Heart left ventricle (tissue), 16 donors: Measurements from ENCODE around the gene PEX6. TPM values are rescaled to one million over a fixed set of nuclear protein-coding genes. Genes with fewer than 3 reads are reported as not detected.
A peak's percentile ranks its signal among the peaks of the same experiment; 100 is the strongest.

Experiments
- ATAC-seq, 4 donors: fragments of 200-7000 bp; cut with Tn5 transposase; one replicate each; pipeline ENCODE4 v1.9.1; 2020 to 2022; ENCODE audit warnings: moderate library complexity in 4 of 4, mild to moderate bottlenecking in 3 of 4, moderate number of reproducible peaks in 1 of 4
- DNase-seq, 5 donors: peaks; one replicate each; pipeline ENCODE4 v3.0.0-alpha.2; 2020
- H3K27ac ChIP-seq, 12 donors: fragments of 200-600 bp; sonication (generic) in 4 of 12; one replicate each; pipeline versions ENCODE4 v1.5.0 to v1.8.0; 2016 to 2022; ENCODE audit warnings: mild to moderate bottlenecking in 2 of 12
- H3K27me3 ChIP-seq, 9 donors: fragments of 200-600 bp; sonication (generic) in 2 of 9; one replicate each; pipeline versions ENCODE4 v1.5.1 to v1.8.0; 2016 to 2022; ENCODE audit warnings: mild to moderate bottlenecking in 3 of 9
- H3K36me3 ChIP-seq, 9 donors: fragments of 200-600 bp; sonication (generic) in 2 of 9; one replicate each; pipeline versions ENCODE4 v1.5.0 to v1.8.0; 2018 to 2022; ENCODE audit warnings: mild to moderate bottlenecking in 2 of 9
- H3K4me1 ChIP-seq, 12 donors: fragments of 200-600 bp; sonication (generic) in 4 of 12; one replicate each; pipeline versions ENCODE4 v1.5.0 to v1.8.0; 2016 to 2022; ENCODE audit warnings: mild to moderate bottlenecking in 3 of 12
- H3K4me3 ChIP-seq, 12 donors: fragments of 200-600 bp; sonication (generic) in 4 of 12; one replicate each; pipeline versions ENCODE4 v1.5.0 to v1.8.0; 2017 to 2022; ENCODE audit warnings: mild to moderate bottlenecking in 9 of 12, moderate library complexity in 4 of 12
- H3K9me3 ChIP-seq, 12 donors: fragments of 200-600 bp; sonication (generic) in 4 of 12; one replicate each; pipeline versions ENCODE4 v1.5.0 to v1.8.0; 2016 to 2022; ENCODE audit warnings: mild to moderate bottlenecking in 1 of 12
- POLR2A ChIP-seq, 2 donors: fragments of 450-650 bp; IDR thresholded peaks; one replicate each; pipeline ENCODE4 v1.6.1; 2017; ENCODE audit warnings: antibody characterized with exemption in 2 of 2, mild to moderate bottlenecking in 2 of 2, moderate library complexity in 2 of 2
- WGBS, 4 donors: extraction: QIAGEN DNeasy Blood & Tissue Kit in 2 of 4; methylation state at CpG; one replicate each; pipeline versions ENCODE4 v1.1.5 to v1.1.7; 2013 to 2018; 5-methylcytosine and 5-hydroxymethylcytosine counted together
- intact Hi-C, 10 donors: fragments of 100-400 bp; cut with DNase I; formaldehyde crosslinking; loops; one replicate each; pipeline versions ENCODE4 v1.11.1 to v1.14.2; 2022
- long read RNA-seq, 3 donors: library from polyadenylated mRNA; unstranded; transcript quantifications; one replicate each; pipeline ENCODE4 v2.0.0, GENCODE V29; 2020 to 2021
- polyA plus RNA-seq, 2 donors: library from polyadenylated mRNA; stranded (reverse); fragments of 200-250 nt; gene quantifications; one replicate each; pipeline ENCODE4 v1.2.3, GENCODE V29; 2013
- total RNA-seq, 9 donors: library from RNA; depleted of rRNA in 2 of 9; stranded (reverse); fragments of >200 nt in 2 of 9; fragmentation: NEBNext Ultra II Directional in 3 of 9; extraction: Animal tissue kit (Norgen Biotek cat#: 25700) in 3 of 9; gene quantifications; one replicate each; pipeline versions ENCODE4 v1.1.0 to v1.2.4, GENCODE V29; 2016 to 2023
- TF ChIP-seq, protein P1 (sequence below), 12 donors: fragments of 200-600 bp; sonication (generic) in 4 of 12; IDR thresholded peaks; one replicate each; pipeline versions ENCODE4 v1.5.0 to v1.8.0; 2018 to 2022; ENCODE audit warnings: antibody characterized with exemption in 12 of 12, mild to moderate bottlenecking in 5 of 12
- donor health status: ischemic (EF 13 %, LVEDD 7.1; RV severe dilation, severe dysfunction).
- donor health status: healthy with polysubstance abuse.
- donor health status: DM: no; HTN: yes; CAD: no.
- donor health status: DM: no; HTN: no; CAD: no.
- donor health status: ischemic (EF 25% LVEDD 6.9; RV normal size, moderate dysfunction).
- donor health status: ischemic (EF 25% LVEDD 5.7; RV mildly dilated, moderate dysfunction).
- donor health status: healthy.
- donor health status: DM: yes; HTN: yes; CAD: no.
- donor health status: ischemic (EF 35%, LVEDD 5.7; RV mildly dilated, moderate dysfunction).
- donor health status: nonischemic (EF 11% LVEDD 7.7; RV severe dilation, severe dysfunction).
- donor health status: DM: yes; HTN: yes; CAD: no.
- donor health status: PGD.
- donor health status: ischemic (EF 29% LVEDD 5.4; RV normal size, mild dysfunction).
- donor health status: nonischemic (EF 23%, LVEDD 6.1; RV moderate dilation, normal function).

The PEX6 gene, protein sequence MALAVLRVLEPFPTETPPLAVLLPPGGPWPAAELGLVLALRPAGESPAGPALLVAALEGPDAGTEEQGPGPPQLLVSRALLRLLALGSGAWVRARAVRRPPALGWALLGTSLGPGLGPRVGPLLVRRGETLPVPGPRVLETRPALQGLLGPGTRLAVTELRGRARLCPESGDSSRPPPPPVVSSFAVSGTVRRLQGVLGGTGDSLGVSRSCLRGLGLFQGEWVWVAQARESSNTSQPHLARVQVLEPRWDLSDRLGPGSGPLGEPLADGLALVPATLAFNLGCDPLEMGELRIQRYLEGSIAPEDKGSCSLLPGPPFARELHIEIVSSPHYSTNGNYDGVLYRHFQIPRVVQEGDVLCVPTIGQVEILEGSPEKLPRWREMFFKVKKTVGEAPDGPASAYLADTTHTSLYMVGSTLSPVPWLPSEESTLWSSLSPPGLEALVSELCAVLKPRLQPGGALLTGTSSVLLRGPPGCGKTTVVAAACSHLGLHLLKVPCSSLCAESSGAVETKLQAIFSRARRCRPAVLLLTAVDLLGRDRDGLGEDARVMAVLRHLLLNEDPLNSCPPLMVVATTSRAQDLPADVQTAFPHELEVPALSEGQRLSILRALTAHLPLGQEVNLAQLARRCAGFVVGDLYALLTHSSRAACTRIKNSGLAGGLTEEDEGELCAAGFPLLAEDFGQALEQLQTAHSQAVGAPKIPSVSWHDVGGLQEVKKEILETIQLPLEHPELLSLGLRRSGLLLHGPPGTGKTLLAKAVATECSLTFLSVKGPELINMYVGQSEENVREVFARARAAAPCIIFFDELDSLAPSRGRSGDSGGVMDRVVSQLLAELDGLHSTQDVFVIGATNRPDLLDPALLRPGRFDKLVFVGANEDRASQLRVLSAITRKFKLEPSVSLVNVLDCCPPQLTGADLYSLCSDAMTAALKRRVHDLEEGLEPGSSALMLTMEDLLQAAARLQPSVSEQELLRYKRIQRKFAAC
- total RNA-seq (10 to 100 TPM; 11.2 to 27.3 (median 19.6) TPM), polyA plus RNA-seq (10 to 100 TPM; 10.3 to 14.6 TPM)
- long read RNA-seq, donor 1, transcript PEX6-202 (17 exons, 3,478 nt): major isoform, 44 of 64 reads
- long read RNA-seq, donor 1, partial matches to known transcripts: 11 of 64 reads
- long read RNA-seq, donor 1, other reads (novel, unspliced or antisense): 8 of 64 reads
- long read RNA-seq, donor 2, transcript PEX6-202 (17 exons, 3,478 nt): major isoform, 5 of 26 reads
- long read RNA-seq, donor 2, partial matches to known transcripts: 16 of 26 reads
- long read RNA-seq, donor 2, other reads (novel, unspliced or antisense): 5 of 26 reads
- long read RNA-seq, donor 3, transcript PEX6-202 (17 exons, 3,478 nt): major isoform, 90 of 116 reads
- long read RNA-seq, donor 3, partial matches to known transcripts: 13 of 116 reads
- long read RNA-seq, donor 3, other reads (novel, unspliced or antisense): 13 of 116 reads

DNA sequence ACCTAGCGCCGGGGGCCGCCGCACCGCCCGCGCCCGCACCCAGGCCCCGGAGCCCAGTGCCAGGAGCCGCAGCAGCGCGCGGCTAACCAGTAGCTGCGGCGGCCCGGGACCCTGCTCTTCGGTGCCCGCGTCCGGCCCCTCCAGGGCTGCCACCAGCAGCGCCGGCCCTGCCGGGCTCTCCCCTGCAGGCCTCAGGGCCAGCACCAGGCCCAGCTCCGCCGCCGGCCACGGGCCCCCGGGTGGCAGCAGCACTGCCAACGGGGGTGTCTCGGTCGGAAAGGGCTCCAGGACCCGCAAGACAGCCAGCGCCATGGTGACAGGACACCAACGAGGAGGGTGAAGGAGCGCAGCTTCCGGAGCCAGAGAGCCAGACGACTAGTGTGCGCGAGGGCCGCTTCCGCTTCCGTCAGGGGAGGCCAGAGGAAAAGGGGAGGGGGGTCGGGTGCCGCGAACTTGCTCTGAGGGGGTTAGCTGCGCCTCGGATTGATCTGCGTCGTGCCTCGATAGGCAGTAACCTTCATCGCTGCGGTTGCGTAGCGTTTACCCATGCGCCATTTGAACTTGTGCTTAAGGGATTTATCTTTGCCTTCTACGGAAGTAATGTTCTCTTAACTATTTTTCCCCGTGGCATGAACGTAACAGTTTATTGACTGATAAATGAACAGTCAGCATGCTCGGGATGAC lies at the start of gene PEX6:
Gene PEX6, minus strand, starts transcription at position 343 of the 684 bp plus-strand sequence. Its CDS starts 31 bp downstream, at position 312.
- intact Hi-C loops: loop anchor here in 4 of 10 donors (2.0 to 10.0 kb wide), 4 partner anchors 33 to 74 kb away; partner anchors contain the start of genes CNPY3 (in 2 of the 4), MEA1 (in 2 of the 4) and KLHDC3 (in 1 of the 4)
- peaks cover 0 to 9% (median 2%) of the 10 kb centered on the region in 9 donors for H3K36me3 ChIP-seq

DNA sequence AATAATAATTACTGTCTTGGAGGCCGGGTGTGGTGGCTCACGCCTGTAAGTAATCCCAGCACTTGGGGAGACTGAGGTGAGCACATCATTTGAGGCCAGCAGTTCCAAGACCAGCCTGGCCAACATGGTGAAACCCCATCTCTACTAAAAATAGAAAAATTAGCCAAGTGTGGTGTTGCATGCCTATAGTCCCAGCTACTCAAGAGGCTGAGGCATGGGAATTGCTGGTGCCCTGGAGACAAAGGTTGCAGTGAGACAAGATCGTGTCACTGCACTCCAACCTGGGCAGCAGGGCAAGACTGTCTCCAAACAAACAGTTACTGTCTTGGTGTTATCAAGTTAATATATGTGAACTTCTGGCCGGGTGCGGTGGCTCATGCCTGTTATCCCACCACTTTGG lies 47.4 kb upstream of the PEX6 start:
- Histone ChIP-seq H3K4me3 (no peak overlapping the region), H3K9me3 (no peaks in the 10 kb centered on the region), H3K27ac (no peak overlapping the region), H3K36me3 (peaks cover 6 to 78% (median 71%) of the 10 kb centered on the region in 9 donors), H3K27me3 (no peaks in the 10 kb centered on the region), H3K4me1 (peaks cover 0 to 27% (median 18%) of the 10 kb centered on the region in 12 donors)
- no peak for TF ChIP-seq POLR2A (IDR thresholded peaks at IDR 0.05)
- TF ChIP-seq, protein P1, sequence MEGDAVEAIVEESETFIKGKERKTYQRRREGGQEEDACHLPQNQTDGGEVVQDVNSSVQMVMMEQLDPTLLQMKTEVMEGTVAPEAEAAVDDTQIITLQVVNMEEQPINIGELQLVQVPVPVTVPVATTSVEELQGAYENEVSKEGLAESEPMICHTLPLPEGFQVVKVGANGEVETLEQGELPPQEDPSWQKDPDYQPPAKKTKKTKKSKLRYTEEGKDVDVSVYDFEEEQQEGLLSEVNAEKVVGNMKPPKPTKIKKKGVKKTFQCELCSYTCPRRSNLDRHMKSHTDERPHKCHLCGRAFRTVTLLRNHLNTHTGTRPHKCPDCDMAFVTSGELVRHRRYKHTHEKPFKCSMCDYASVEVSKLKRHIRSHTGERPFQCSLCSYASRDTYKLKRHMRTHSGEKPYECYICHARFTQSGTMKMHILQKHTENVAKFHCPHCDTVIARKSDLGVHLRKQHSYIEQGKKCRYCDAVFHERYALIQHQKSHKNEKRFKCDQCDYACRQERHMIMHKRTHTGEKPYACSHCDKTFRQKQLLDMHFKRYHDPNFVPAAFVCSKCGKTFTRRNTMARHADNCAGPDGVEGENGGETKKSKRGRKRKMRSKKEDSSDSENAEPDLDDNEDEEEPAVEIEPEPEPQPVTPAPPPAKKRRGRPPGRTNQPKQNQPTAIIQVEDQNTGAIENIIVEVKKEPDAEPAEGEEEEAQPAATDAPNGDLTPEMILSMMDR (IDR thresholded peaks at IDR 0.05): no peak
- DNase-seq (no peak), ATAC-seq (no peak)
- intact Hi-C loops: no loop called here
- WGBS, 4 donors: 87 to 92% (median 91%) methylated on average over 5 of the region's 5 CpGs

More for the DNA sequence above, at the start of gene PEX6:
- peak within 1 kb of the TSS; percentile 27 to 95 (median 91) for H3K27ac ChIP-seq
- peak; percentile 93 to 97 (median 96) for ATAC-seq
- peak within 1 kb of the TSS; percentile 61 to 99 (median 88) for H3K4me3 ChIP-seq
- H3K4me1 ChIP-seq: peaks cover 0 to 41% (median 28%) of the 10 kb centered on the region in 12 donors
- TF ChIP-seq POLR2A (IDR thresholded peaks at IDR 0.05): peak in 1 of 2 donors; percentile 52
- TF ChIP-seq, protein P1 (IDR thresholded peaks at IDR 0.05): no peak
- peak; percentile 90 to 96 (median 94) for DNase-seq
- H3K27me3 ChIP-seq: no peaks in the 10 kb centered on the region
- 0% methylated on average over 31 to 59 of the region's 59 CpGs for WGBS, 4 donors
- H3K9me3 ChIP-seq: no peaks in the 10 kb centered on the region

DNA sequence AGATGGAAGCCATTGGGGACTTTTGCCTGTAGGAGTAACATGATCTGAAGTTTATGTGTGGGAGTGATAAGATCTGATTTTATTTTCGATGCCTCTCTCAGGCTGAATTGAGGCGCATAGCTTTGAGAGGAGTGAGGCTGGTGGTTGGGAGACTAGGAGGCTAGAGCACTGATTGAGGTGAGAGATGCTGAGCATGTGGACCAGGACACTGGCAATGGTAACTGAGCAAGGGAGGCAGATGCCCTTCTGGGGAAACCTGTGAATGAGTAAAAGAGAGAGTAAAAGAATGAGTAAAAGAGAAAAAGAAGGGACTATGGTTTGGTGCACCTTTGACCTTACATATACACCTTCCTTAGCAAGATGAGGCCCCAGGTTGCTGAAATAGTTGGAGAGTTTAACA lies 45.5 kb upstream of the PEX6 start:
- Histone ChIP-seq H3K27ac (no peak overlapping the region), H3K4me3 (no peak overlapping the region), H3K36me3 (peaks cover 6 to 73% (median 63%) of the 10 kb centered on the region in 9 donors), H3K4me1 (peaks cover 0 to 35% (median 26%) of the 10 kb centered on the region in 12 donors), H3K9me3 (no peaks in the 10 kb centered on the region), H3K27me3 (no peaks in the 10 kb centered on the region)
- WGBS, 4 donors: 80 to 92% (median 87%) methylated on average over 2 of the region's 2 CpGs
- DNase-seq (no peak), ATAC-seq (no peak)
- TF ChIP-seq, protein P1 (IDR thresholded peaks at IDR 0.05): no peak
- TF ChIP-seq POLR2A (IDR thresholded peaks at IDR 0.05): no peak
- intact Hi-C loops: no loop called here
